ENCODE data around the gene AAGAB. TPM values are rescaled to one million over a fixed set of nuclear protein-coding genes. Genes with fewer than 3 reads are reported as not detected.
A peak's percentile ranks its signal among the peaks of the same experiment; 100 is the strongest.
"Not testable (repeated sequence)": the region's sequence is repeated elsewhere in the genome, so short reads cannot be mapped to it uniquely, and the experiment has no call there.

AAGAB gene
- total and polyA plus RNA-seq, 2 donors = 21.5 to 27.3 TPM

DNA sequence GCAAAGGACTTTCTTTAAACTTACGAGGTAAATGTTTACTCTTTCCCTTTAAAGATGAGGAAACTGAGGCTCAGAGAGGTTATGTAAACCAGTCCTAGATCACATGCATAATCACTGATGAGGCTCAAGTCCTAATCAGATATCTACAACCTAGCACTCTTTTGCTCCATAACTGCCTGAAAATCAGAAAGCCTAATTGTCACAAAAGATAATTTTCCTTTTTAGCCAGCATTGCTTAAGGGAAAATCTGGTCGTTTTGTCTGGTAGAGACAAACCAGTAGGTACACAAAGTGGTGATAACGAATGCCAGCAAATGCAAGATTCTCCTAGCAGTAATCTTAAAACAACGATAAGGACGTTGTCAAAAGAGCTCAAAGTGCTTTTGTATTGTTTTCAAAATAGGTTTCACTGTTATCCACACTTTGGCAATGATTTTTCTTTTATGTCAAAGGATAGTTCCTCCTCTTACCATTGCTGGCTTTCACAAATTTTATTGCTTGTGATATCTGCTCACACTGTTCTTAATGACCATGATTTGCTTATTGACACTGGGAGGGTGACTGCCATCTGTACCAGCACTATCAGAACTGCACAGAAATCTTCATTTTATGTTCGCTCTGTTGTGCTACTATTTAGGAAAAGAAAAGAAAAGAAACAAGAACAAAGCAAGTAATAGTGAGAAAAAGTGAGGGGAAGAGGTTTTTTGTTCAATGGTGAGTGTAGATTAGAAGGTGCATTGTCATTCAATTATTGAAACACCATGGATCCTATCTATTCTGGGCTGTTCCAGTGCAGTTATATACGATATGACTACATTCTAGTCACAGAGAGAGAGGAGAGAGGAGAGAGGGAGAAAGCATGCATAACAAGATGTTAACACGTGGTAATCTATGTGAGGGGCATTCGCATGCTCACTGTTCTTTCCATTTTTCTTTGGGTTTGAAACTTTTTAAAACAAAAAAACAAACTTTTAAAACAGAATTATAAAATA, 13.8 kb upstream of the AAGAB start:
- no peak for DNase-seq (ENCODE audit: extremely low spot score)
- WGBS = 65% methylated on average over 9 of the region's 9 CpGs

DNA sequence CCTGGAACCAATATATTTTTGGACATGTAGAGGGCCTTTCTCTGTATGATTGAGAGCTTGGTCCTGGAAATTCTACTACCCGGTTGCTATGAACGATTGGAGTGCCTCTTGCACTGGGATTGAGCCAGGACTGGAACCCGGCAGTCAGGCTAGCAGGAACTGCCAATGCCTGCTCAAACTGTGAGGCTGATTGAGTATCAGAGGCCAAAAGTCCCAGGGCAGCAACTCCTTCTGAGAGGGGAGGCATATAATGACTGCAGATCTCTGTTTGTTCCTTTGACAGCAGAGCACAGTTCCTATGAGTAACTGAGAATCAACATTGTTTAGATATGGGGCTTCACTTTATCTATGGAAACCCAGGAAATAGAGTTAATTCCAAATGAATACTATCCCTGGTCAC, 13.0 kb upstream of the AAGAB start:
- no peak for DNase-seq (ENCODE audit: extremely low spot score)
- Histone ChIP-seq H3K36me3 (ENCODE audit: insufficient read depth) (no peaks in the 10 kb centered on the region), H3K4me1 (ENCODE audit: insufficient read depth) (no peaks in the 10 kb centered on the region), H3K27ac (ENCODE audit: low read depth) (no peak overlapping the region), H3K4me3 (ENCODE audit: low read depth, low read length) (no peak overlapping the region)
- WGBS = 57% methylated on average over 3 of the region's 3 CpGs

More for the DNA sequence above, 13.8 kb upstream of the AAGAB start:
- Histone ChIP-seq H3K4me1 (ENCODE audit: insufficient read depth) (no peaks in the 10 kb centered on the region), H3K4me3 (ENCODE audit: low read depth, low read length) (no peak overlapping the region), H3K27ac (ENCODE audit: low read depth) (no peak overlapping the region), H3K36me3 (ENCODE audit: insufficient read depth) (no peaks in the 10 kb centered on the region)

DNA sequence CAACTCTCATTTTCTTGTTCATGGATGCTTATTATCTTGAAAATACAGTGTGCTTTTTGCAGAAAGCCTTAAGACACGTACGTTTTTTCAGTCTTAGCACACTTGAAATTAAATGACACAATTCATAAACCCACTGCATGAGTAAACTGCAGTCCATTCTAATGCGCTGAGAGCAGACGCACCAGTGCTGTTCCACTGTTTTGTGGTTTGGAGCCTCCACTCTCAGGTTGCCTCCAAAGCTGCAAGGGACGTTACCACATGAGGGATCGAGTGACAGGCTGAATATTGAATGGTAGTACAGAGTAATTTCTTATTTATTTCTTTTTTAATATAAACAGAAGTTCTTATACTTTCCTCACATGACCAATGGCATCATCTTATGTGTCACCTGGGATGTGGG, 12.4 kb upstream of the AAGAB start:
- no peaks in the 10 kb centered on the region for H3K4me1 ChIP-seq (ENCODE audit: insufficient read depth)
- 83% methylated on average over 6 of the region's 6 CpGs for WGBS
- H3K27ac ChIP-seq (ENCODE audit: low read depth) = no peak overlapping the region
- H3K4me3 ChIP-seq (ENCODE audit: low read depth, low read length) = no peak overlapping the region
- H3K36me3 ChIP-seq (ENCODE audit: insufficient read depth) = no peaks in the 10 kb centered on the region
- DNase-seq (ENCODE audit: extremely low spot score) = no peak

DNA sequence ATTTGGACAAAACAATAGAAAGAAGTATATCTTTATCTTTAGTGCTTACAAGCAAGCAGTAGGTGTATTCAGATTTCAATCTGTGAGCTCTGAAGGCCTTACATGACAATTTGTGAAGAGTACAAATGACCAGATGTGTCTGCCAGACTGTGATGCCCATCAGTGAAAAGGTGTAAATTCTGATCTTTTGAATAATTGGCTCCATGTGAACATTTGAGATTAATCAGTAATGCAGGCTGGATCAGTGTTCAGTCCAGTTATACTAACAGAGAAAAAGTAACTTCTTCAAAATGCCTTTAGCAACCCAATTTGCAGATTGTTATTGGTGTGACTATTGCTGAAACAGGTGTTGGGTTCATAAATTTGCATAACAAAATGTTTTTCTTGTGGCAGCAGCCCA, 5.3 kb upstream of the AAGAB start:
- Histone ChIP-seq H3K27ac (ENCODE audit: low read depth) (no peak overlapping the region), H3K4me3 (ENCODE audit: low read depth, low read length) (no peak overlapping the region), H3K4me1 (ENCODE audit: insufficient read depth) (no peaks in the 10 kb centered on the region), H3K36me3 (ENCODE audit: insufficient read depth) (no peaks in the 10 kb centered on the region)
- no peak for DNase-seq (ENCODE audit: extremely low spot score)

DNA sequence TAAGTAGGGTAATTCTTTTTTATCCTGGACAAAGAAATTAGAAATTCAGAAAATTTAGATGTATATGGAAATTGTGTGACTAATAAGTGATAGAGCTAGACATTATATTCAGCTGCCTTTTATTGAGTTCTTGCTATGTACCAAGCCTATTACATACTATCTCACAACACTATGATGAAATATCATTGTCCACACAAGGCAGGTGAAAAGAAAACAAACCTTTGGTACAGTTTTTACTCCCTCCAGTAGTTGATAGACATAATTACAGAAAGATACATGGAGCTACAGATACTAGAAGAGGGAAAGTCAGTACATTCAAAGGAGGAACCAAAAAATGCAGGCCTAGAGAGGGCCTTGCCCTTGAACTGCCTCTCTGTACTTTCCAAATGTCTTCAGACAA, 4.9 kb upstream of the AAGAB start:
- H3K27ac ChIP-seq (ENCODE audit: low read depth) = no peak overlapping the region
- no peak for DNase-seq (ENCODE audit: extremely low spot score)
- H3K4me3 ChIP-seq (ENCODE audit: low read depth, low read length) = no peak overlapping the region
- no peaks in the 10 kb centered on the region for H3K36me3 ChIP-seq (ENCODE audit: insufficient read depth)
- H3K4me1 ChIP-seq (ENCODE audit: insufficient read depth) = no peaks in the 10 kb centered on the region

GRCh38 chr15:67258412-67258811, 4.0 kb upstream of the AAGAB start:
- DNase-seq (ENCODE audit: extremely low spot score) = not testable (repeated sequence)

DNA sequence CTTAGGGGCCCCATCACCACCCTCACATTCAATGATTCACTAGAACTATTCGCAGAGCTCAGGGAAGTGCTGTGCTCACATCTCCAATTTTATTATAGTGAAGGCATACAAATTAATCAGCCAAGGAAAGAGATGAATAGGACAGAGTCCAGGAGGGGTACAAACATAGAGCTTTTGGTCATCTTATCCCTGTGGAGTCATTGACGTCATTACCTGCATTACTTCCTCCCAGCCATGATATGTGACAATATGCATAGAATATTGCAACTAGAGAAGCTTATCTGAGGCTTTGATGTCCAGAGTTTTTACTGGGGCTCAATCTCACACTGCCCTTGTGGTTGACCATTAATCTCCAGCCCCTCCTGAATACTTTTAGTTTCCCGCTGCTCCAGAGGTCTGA, 1.6 kb upstream of the AAGAB start:
- no peaks in the 10 kb centered on the region for H3K36me3 ChIP-seq (ENCODE audit: insufficient read depth)
- 71% methylated on average over 3 of the region's 3 CpGs for WGBS
- no peak overlapping the region for H3K27ac ChIP-seq (ENCODE audit: low read depth)
- no peak overlapping the region for H3K4me3 ChIP-seq (ENCODE audit: low read depth, low read length)
- peaks cover 3% of the 10 kb centered on the region for H3K4me1 ChIP-seq (ENCODE audit: insufficient read depth)
- no peak for DNase-seq (ENCODE audit: extremely low spot score)

More at GRCh38 chr15:67258412-67258811, 4.0 kb upstream of the AAGAB start:
- H3K4me3 ChIP-seq (ENCODE audit: low read depth, low read length); H3K36me3 ChIP-seq (ENCODE audit: insufficient read depth); H3K4me1 ChIP-seq (ENCODE audit: insufficient read depth); H3K27ac ChIP-seq (ENCODE audit: low read depth): not testable (repeated sequence)
- WGBS = 97% methylated on average over 3 of the region's 3 CpGs

DNA sequence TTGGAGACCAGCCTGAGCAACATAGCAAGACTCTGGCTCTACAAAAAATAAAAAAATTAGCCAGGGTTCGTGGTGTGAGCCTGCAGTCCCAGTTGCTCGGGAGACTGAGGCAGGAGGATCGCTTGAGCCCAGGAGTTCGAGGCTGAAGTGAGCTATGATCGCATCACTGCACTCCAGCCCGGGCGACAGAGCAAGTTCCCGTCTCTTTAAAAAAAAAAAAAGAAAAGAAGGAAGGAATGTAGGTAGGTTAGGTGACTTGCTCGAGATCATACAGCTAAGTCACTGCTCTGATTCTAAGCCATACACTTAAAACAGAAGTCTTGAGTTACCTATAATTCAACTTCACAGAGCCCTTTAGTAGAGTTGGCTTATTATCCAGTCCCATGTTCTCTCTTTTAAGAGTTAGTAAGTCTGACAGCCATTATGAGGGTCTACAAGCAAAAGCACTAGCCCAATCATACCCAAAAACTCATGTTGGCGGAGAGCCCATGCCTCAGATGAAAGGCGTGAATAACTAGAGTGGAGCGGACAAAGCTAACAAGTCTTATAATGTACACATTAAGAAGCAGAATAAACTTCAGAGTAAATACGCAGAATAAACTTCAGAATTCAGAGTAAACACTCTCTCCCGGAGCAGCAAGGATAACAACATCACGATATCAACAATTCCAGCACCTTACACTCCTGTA, 768 bp downstream of the AAGAB start:
- WGBS = 32% methylated on average over 15 of the region's 15 CpGs
- peaks cover 3% of the 10 kb centered on the region for H3K4me1 ChIP-seq (ENCODE audit: insufficient read depth)
- H3K36me3 ChIP-seq (ENCODE audit: insufficient read depth) = no peaks in the 10 kb centered on the region
- H3K4me3 ChIP-seq (ENCODE audit: low read depth, low read length) = peak overlapping the region; percentile 66
- DNase-seq (ENCODE audit: extremely low spot score) = no peak
- H3K27ac ChIP-seq (ENCODE audit: low read depth) = peak overlapping the region; percentile 89

DNA sequence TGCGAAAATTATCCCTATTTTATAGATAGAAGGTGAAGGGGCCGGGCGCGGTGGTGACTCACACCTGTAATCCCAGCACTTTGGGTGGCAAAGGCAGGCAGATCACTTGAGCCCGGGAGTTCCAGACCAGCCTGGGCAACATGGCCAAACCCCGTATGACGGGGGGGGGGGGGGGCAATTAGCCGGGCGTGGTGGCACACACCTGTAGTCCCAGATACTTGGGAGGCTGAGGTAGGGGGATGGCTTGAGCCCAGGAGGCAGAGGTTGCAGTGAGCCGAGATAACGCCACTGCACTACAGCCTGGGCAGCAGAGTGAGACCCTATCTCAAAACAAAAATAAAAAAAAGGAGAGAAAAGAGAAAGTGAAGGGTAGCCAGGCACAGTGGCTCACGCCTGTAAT, 1.4 kb downstream of the AAGAB start:
- H3K4me3 ChIP-seq (ENCODE audit: low read depth, low read length) = no peak overlapping the region
- no peaks in the 10 kb centered on the region for H3K36me3 ChIP-seq (ENCODE audit: insufficient read depth)
- no peak overlapping the region for H3K27ac ChIP-seq (ENCODE audit: low read depth)
- 82% methylated on average over 12 of the region's 12 CpGs for WGBS
- no peak for DNase-seq (ENCODE audit: extremely low spot score)
- peaks cover 3% of the 10 kb centered on the region for H3K4me1 ChIP-seq (ENCODE audit: insufficient read depth)

GRCh38 chr15:67251318-67251717, 3.1 kb downstream of the AAGAB start:
- 95% methylated on average over 5 of the region's 5 CpGs for WGBS
- no peak overlapping the region for H3K4me3 ChIP-seq (ENCODE audit: low read depth, low read length)
- peaks cover 3% of the 10 kb centered on the region for H3K4me1 ChIP-seq (ENCODE audit: insufficient read depth)
- DNase-seq (ENCODE audit: extremely low spot score) = no peak
- no peak overlapping the region for H3K27ac ChIP-seq (ENCODE audit: low read depth)
- no peaks in the 10 kb centered on the region for H3K36me3 ChIP-seq (ENCODE audit: insufficient read depth)

- DNase-seq (ENCODE audit: extremely low spot score) = no peak
- no peak overlapping the region for H3K27ac ChIP-seq (ENCODE audit: low read depth)
- no peak overlapping the region for H3K4me3 ChIP-seq (ENCODE audit: low read depth, low read length)
- H3K4me1 ChIP-seq (ENCODE audit: insufficient read depth) = peaks cover 3% of the 10 kb centered on the region
- no peaks in the 10 kb centered on the region for H3K36me3 ChIP-seq (ENCODE audit: insufficient read depth)
Observed at GRCh38 chr15:67249830-67250229, 4.6 kb downstream of the AAGAB start.

DNA sequence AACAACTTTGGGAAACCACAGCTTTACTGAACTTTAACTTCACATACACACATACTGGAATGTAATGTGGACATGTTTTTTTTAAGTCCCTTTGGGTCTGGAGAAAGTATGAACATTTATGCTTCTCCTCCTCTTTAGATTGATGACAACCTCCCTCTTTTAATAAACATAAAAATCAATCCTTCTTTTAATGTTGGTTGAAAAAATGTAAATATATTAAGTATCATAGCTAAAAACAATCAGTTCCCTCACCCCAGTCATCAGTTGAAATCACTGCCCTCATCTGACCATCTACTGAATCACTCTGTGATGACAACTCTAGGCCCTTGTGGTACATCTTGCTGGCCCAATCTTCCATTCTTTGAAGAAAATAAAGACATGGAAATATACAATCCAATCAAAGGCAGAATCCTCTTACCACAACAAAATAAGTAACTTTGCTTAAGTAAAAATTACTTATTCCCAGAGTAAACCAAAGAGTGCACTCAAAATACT, 6.4 kb downstream of the AAGAB start:
- H3K4me1 ChIP-seq (ENCODE audit: insufficient read depth) = peaks cover 1% of the 10 kb centered on the region
- H3K4me3 ChIP-seq (ENCODE audit: low read depth, low read length) = no peak overlapping the region
- no peak overlapping the region for H3K27ac ChIP-seq (ENCODE audit: low read depth)
- H3K36me3 ChIP-seq (ENCODE audit: insufficient read depth) = no peaks in the 10 kb centered on the region
- no peak for DNase-seq (ENCODE audit: extremely low spot score)

DNA sequence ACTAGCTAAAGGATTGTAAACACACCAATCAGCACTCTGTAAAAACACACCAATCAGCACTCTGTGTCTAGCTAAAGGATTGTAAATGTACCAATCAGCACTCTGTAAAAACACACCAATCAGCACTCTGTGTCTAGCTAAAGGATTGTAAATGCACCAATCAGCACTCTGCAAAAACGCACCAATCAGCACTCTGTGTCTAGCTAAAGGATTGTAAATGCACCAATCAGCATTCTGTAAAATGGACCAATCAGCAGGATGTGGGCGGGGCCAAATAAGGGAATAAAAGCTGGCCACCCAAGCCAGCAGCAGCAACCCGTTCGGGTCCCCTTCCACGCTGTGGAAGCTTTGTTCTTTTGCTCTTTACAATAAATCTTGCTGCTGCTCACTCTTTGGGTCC, 7.9 kb downstream of the AAGAB start:
- not testable (repeated sequence) for DNase-seq (ENCODE audit: extremely low spot score); H3K36me3 ChIP-seq (ENCODE audit: insufficient read depth); H3K27ac ChIP-seq (ENCODE audit: low read depth); H3K4me1 ChIP-seq (ENCODE audit: insufficient read depth); H3K4me3 ChIP-seq (ENCODE audit: low read depth, low read length)
- 96% methylated on average over 5 of the region's 5 CpGs for WGBS

DNA sequence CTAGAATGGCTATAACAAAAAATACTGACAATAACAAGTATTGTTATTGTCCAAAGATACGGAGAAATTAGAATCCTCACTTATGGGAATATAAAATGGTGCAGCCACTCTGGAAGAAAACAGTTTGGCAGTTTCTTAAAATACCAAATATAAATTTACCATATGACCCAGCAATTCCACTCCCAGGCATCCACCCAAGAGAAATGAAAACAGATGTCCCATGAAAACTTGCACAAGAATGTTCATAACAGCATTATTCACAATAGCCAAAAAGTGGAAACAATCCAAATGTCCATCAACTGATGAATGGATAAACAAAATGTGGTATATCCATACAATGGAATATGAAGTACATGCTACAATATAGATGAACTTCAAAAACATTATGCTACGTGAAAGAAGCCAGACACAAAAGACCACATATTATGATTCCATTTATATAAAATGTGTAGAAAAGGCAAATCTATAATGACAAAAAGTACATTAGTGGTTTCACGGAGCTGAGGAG, 9.4 kb downstream of the AAGAB start:
- 97% methylated on average over 3 of the region's 3 CpGs for WGBS
- Histone ChIP-seq H3K4me3 (ENCODE audit: low read depth, low read length) (no peak overlapping the region), H3K36me3 (ENCODE audit: insufficient read depth) (no peaks in the 10 kb centered on the region), H3K4me1 (ENCODE audit: insufficient read depth) (no peaks in the 10 kb centered on the region), H3K27ac (ENCODE audit: low read depth) (no peak overlapping the region)
- no peak for DNase-seq (ENCODE audit: extremely low spot score)

Data from urinary bladder (tissue), 4 donors.